A549 (cell line): ENCODE data around the gene ZNF862.
"Not testable (repeated sequence)": the region's sequence is repeated elsewhere in the genome, so short reads cannot be mapped to it uniquely, and the experiment has no call there.

Experiments
- BHLHE40 ChIP-seq: IDR thresholded peaks from 2 replicates; pipeline ENCODE4 v1.6.1; 2012; ENCODE audit warnings: low read depth, low read length, inconsistent platforms
- CTCF ChIP-seq: fragments of >200 bp; sonication (Bioruptor Twin); formaldehyde crosslinking; IDR thresholded peaks from 3 replicates; pipeline ENCODE4 v1.5.1; 2016
- ELK1 ChIP-seq: fragments of 150-350 bp; IDR thresholded peaks from 2 replicates; pipeline ENCODE4 v1.6.1; 2014; ENCODE audit warnings: low read depth, mild to moderate bottlenecking, low read length
- EP300 ChIP-seq, 2 experiments: fragments of >200 bp; sonication (Bioruptor Twin); formaldehyde crosslinking; IDR thresholded peaks; 2 replicates in 1 of 2; 3 replicates in 1 of 2; pipeline ENCODE4 v1.6.1; 2016 to 2017
- HMGXB4 ChIP-seq: fragments of 250-450 bp; sonication (Bioruptor Pico); IDR thresholded peaks from 2 replicates; pipeline ENCODE4 v1.5.0; 2021; ENCODE audit warnings: mild to moderate bottlenecking, moderate library complexity, borderline replicate concordance
- JUNB ChIP-seq: fragments of >200 bp; sonication (Bioruptor Twin); formaldehyde crosslinking; IDR thresholded peaks from 2 replicates; pipeline ENCODE4 v1.6.1; 2016
- MAFK ChIP-seq: fragments of 450-650 bp; IDR thresholded peaks from 2 replicates; pipeline ENCODE4 v1.6.1; 2014; ENCODE audit not compliant: partially characterized antibody
- MAX ChIP-seq: IDR thresholded peaks from 2 replicates; pipeline ENCODE4 v1.6.1; 2012
- POLR2A ChIP-seq: IDR thresholded peaks from 2 replicates; pipeline ENCODE4 v1.6.1; 2012; ENCODE audit warnings: mild to moderate bottlenecking, low read length
- POLR2AphosphoS2 ChIP-seq: conservative IDR thresholded peaks from 2 replicates; pipeline ENCODE4 v1.6.1; 2012; ENCODE audit warnings: low read length, improper control_type of control experiment, inconsistent platforms
- RAD21 ChIP-seq, 2 experiments: fragments of >200 bp in 1 of 2; sonication (Bioruptor Twin) in 1 of 2; formaldehyde crosslinking in 1 of 2; IDR thresholded peaks in 1 of 2; conservative IDR thresholded peaks in 1 of 2; 2 replicates in 1 of 2; 3 replicates in 1 of 2; pipeline ENCODE4 v1.6.1; 2012 to 2018; ENCODE audit warnings: inconsistent platforms in 1 of 2
- REST ChIP-seq: fragments of 200-600 bp; sonication (generic); IDR thresholded peaks from 2 replicates; pipeline ENCODE4 v1.6.1; 2016; ENCODE audit warnings: antibody characterized with exemption, mild to moderate bottlenecking, moderate library complexity
- SMC3 ChIP-seq: fragments of >200 bp; sonication (Bioruptor Twin); formaldehyde crosslinking; IDR thresholded peaks from 3 replicates; pipeline ENCODE4 v1.6.1; 2018; ENCODE audit warnings: inconsistent platforms
- SREBF2 ChIP-seq: fragments of 450-650 bp; IDR thresholded peaks from 2 replicates; pipeline ENCODE4 v1.6.1; 2014; ENCODE audit warnings: mild to moderate bottlenecking, moderate library complexity

- TF ChIP-seq MAFK; CTCF; ELK1; POLR2A; HMGXB4 (CRISPR knock-in tag); EP300 (IDR thresholded peaks at IDR 0.05); REST; MAX; BHLHE40; POLR2AphosphoS2; JUNB; SMC3; SREBF2; RAD21 (conservative IDR thresholded peaks at IDR 0.05 in 1 of 2, IDR thresholded peaks at IDR 0.05 in 1 of 2): not testable (repeated sequence)
Observed at GRCh38 chr7:149910219-149910618, 72.0 kb downstream of the ZNF862 start.
